NCI-H345 (cell line): ENCODE measurements around the gene NR3C1.
"Not testable (repeated sequence)": the region's sequence is repeated elsewhere in the genome, so short reads cannot be mapped to it uniquely, and the experiment has no call there.

ENCODE experiments used
- DNase-seq: peaks from one replicate; lab custom pipeline; 2025; lab: John Stamatoyannopoulos, UW

The NR3C1 gene

DNA sequence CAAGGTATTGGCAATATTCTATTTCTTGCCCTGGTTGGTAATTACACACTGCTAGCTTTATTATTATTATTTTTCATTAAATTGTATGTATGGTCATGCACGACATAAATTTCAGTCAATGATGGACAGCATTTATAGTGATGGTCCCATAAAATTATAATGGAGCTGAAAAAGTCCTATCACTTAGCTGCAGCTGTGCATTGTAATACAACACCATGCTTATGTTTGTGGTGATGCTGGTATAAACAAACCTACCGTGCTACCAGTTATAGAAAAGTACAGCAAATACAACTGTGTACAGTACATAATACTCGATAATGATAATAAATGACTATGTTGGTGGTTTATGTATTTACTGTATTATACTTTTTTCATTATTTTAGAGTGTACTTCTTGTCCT lies 65.5 kb downstream of the NR3C1 start:
- DNase-seq = no peak

DNA sequence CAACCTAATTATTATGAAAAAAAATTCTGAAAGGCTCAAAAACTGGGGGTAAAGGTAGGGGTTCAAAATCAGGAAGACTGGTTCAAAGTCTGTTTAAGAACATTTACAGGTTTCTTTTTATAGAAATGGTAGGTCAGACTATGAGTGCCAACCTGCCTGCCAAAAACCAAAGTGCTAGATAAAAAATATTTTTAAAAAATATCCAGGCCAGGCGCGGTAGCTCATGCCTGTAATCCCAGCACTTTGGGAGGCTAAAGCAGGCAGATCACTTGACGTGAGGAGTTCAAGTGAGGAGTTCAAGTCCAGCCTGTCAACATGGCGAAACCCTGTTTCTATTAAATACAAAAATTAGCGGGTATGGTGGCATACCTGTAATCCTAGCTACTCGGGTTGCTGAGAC lies 67.0 kb downstream of the NR3C1 start:
- no peak for DNase-seq

DNA sequence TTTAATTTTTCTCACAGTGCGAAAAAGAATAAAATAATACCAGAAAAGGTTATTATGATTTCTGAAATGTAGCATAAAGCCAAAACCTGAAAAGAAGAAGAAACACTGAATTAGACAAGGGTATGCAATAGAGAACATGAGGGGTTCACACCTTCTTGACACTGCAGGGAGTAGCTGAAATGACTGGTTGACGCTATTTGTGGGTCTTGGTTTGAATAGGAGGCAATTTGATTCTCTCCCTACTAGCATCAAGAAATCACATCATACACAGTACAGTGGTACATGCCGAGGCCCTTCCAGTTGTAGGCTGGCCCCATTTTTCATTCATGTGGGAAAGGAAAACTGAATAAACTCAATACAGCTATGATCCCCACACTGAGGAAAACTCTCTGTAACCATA lies 68.6 kb downstream of the NR3C1 start:
- DNase-seq = no peak

DNA sequence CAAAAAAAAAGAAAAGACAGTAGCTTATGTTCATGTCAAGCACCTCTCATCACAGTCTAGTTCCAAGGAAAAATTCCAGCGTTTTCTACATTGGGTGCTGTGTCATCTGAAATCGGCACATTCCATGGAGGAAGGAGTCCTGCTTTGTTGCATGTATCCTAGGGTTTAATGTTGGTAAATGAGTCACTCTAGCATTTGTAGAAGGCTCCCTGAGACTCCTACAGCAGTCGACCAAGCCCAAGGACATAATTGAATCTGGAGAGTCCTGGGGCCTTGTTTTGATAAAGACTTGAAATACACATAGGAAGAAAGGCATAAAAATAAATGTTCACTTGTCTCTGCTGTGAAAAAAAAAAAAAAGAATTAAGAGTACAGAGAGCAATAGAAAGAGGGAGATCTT lies 69.1 kb downstream of the NR3C1 start:
- not testable (repeated sequence) for DNase-seq

DNA sequence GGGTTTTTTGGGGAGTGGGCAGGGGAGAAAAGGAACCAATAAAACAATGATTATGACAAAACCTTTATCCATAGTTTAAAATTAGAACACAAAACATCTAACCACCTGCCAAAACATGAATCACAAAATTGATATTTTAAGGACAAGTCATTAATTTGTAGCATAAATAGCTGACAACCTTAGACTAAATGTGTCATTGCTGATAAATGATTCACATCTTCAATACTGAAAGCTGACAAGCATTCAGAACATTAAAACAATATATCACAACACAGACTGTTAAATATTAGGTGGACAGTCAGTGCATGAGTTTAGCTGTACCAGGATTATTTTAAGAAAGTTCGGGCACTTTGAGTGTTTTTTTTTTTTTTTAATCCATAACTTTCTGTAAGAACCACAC lies 71.5 kb downstream of the NR3C1 start:
- DNase-seq = no peak

DNA sequence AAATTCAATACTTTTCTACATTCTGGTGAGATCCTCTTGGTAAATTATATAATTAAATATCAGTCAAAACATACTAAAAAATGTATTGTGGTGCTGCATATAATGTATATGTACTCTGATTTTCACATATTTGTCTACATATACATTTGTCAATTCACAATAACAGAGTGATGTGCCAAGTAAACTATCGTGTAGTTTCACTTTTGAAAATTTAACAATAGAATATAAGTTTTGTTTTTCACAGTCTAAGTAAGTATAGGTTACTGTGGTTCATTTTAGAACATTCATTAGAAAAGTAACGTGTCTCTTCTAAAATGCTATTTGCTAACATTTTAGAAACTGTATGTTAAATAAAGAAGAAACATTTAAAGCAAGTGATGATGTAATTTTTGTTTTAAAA lies 73.6 kb downstream of the NR3C1 start:
- no peak for DNase-seq

DNA sequence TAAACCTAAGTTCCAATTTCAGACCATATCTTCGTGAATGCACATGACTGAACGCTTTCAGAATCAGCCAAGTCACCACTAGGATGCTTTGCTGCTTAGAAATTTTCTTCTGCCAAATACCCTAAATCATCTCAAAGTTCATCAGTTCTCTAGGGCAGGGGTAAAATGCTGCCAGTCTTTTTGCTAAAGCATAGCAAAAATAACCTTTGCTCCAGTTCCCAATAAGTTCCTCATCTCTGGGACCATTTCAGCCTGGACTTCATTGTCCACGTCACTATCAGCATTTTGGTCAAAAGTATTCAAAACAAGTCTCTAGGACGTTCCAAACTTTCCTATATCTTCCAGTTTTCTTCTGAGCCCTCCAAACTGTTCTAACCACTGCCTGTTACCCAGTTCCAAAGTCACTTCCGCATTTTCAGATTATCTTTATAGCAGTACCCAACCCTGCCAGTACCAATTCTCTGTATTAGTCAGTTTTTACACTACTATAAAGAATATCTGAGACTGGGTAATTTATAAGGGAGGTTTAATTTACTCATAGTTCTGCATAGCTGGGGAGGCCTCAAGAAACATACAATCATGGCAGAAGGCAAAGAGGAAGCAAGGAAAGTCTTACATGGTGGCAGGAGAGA lies 74.8 kb downstream of the NR3C1 start:
- DNase-seq = no peak

DNA sequence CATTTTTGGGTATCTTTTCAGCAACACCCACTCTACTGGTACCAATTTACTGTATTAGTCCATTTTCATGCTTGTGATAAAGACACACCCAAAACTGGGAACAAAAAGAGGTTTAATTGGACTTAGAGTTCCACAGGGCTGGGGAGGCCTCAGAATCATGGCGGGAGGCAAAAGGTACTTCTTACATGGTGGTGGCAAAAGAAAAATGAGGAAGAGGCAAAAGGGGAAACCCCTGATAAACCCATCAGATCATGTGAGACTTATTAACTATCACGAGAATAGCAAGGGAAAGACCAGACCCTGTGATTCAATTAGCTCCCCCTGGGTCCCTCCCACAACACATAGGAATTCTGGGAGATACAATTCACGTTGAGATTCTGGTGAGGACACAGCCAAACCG lies 78.4 kb downstream of the NR3C1 start:
- not testable (repeated sequence) for DNase-seq

DNA sequence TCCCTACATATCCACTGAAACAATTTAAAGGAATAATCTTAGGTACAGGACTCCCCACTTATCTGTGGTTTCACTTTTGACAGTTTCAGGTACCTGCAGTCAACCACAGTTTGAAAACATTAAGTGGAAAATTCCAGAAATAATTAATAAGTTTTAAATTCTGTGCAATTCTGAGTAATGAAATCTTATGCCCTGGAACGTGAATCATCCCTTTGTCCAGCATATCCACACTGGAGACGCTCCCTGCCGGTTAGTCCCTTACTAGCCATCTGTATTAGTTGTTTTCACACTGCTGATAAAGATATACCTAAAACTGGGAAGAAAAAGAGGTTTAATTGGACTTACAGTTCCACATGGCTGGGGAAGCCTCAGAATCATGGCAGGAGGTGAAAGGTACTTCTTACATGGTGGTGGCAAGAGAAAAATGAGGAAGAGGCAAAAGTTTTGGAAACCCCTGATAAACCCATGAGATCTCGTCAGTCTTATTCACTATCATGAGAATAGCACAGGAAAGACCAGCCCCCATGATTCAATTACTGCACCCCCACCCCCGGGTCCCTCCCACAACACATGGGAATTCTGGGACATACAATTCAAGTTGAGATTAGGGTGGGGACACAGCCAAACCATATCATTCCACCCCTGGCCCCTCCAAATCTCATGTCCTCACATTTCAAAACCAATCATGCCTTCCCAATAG lies 80.4 kb downstream of the NR3C1 start:
- not testable (repeated sequence) for DNase-seq

DNA sequence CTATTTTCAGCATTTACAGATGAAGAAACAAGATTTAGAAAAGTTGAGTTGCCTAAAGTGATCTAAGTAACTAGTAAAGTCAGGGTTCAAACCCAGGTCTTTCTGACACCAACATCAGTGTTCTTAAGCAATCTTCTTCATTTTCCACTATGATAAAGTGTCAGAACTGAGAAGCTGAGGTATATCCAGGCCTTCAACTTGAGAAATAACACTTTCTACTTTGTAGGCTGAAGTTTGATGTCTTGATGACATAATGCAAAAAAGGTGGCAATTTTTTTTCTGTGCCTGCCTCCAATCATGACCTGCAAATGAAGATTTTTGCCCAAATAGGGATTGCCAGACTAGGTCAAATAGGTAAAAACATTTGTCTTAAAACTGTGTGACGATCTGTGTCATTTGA lies 81.3 kb downstream of the NR3C1 start:
- DNase-seq = no peak

DNA sequence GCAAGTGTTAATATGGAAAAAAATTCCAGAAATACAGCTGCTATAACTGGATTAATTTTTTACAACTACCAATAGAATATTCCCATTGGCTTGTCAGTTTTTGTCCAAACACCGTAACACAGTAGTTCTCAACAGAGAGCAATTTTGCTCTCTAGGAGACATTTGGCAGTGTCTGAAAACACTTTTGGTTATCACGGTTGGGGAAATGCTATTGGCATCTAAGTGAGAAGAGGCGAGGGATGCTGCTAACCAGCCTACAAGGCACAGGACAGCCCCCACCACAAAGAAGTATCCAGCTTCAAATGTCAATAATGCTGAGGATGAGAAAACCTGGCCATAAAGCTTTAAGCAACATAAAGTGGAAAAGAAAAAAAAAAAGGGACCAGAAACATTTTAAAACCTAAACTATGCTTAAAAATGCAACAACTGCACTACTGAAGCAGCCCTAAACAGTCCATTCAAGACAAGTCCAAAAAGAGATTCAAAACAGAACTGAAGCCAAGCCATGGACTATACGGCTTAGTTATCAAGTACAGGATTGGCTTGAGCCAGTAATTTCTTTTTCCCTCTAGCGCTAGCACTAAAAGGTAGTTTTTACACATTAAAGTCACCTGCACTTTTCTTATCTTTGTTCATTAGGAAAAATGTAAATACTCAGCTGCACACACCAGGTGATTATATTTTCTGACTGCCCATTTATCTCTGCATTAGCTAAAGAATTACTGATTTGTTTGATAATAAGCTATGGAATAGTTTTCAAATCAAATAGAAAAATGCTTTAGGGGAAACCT lies 83.9 kb downstream of the NR3C1 start:
- no peak for DNase-seq

DNA sequence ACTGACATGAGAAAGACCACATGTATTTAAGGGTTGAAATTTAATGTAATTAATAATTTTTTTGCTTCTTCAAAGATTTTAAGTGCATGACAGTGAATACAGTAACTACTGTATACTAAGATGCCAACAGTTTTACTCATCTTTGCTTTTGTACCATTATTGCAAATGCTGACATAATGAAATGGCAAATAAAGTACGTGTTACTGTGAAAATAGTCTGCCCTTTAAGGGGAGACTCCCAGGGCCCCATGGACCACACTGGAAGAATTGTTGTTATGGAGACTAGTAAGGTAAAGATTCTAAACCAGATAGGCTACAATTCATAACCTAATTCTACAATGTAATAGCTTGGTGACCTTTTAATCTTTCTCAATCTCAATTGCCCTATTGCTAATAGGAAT lies 84.7 kb downstream of the NR3C1 start:
- no peak for DNase-seq

DNA sequence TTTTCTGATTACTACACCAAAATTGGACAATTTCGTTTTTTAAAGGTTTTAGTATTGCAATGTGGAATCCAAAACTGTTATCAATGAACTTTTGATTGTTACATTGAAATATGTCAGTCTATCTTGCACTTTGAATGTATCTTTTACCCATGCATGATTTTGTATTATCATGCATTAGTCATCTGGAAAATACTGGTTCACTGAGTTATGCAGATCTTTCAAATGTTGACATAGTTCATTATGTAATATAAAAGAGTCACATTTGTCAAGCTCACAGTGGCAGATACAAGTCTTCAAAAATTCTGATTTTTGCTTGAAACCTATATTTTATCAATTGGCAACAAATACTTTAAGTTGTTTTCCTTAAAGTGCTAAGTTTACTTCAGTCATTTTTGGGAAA lies 85.2 kb downstream of the NR3C1 start:
- no peak for DNase-seq

DNA sequence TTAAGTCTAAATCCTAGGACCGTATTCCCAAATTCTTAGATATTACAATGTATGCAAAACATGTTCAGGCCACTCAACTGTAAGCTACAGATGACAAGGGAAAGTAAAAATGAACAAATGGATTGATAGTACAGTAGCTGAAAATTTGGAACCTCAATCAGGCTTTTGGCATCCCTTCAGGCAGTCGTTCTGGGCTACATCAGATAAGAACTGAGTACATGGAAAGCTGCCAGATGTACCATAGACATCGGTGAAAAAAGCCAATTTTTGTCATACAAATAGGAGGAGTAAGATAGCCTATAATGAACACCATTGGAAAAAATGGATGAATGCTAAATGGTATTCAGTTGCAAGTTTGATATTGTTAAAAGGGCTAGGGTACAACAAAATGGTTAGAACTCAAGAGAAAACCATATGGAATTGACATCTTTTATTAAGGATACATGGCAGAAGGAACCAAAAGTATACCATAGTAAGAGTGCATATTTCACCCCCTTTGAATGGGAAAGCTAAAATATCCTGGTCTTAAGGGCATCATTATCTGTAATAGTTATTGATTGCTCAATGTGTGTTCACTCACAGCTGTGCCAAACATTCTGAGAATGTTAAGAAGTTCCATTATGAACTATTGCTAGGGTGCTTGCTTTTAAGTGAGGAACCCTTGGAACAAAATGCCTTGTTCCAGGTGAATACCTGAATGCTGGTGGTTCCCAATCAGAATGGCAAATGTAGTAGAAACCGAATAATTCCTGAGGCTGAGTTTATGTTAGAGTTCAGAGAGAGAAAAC lies 86.4 kb downstream of the NR3C1 start:
- no peak for DNase-seq

DNA sequence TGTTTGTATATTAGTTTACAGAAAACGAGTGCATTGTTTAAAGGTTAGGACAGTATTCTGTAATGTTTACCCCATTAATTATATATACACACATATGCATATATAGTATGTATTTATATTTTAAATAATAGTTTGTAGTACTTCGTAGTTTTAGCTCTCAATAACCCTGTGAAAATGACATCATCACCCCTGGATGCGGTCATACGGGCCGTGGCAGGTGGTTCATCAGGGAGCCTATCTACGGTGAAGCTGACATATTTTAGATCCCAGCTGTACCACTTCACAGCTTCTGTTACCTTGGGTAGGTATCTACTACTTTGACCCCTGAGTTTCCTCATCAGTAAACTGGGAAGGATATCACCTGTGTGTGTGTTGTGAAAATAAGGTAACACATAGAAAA lies 87.1 kb downstream of the NR3C1 start:
- no peak for DNase-seq

DNA sequence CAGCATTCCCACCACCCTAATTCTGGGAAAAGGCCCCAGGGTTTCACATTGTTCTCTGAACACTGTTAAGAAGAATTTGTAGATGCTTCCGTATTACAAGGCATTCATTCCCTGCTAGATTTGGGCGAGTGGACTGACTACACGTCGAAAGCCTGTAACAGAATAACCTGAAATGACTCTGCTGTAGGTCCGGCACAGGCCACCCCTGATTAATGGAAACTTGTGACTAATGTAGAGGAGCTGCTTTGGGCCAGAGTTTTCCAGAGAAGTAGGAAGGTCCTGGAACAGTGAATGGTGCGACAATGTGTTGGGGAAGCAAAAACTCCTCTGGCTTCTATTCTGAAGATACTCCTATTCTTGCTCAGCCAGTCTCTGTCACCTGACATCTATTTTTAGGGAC lies 87.6 kb downstream of the NR3C1 start:
- DNase-seq = no peak

DNA sequence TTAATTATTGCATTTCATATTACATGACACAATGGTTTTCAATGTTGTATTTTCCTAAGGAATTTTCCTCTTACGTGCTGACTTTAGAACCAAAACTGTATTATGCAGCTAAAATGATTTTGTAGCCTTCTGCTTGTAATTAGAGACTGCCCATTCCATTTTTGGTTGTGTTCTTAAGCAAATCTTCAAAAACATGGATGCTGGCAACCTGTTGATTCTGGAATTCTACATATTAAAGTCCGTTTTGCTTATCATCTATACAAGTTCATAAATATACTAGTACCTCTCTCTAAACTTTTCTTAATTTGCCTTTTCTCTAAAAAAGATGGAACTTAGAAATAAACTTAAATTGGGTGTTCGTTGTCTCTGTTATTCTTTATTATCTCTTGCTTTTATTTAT lies 88.3 kb downstream of the NR3C1 start:
- no peak for DNase-seq

DNA sequence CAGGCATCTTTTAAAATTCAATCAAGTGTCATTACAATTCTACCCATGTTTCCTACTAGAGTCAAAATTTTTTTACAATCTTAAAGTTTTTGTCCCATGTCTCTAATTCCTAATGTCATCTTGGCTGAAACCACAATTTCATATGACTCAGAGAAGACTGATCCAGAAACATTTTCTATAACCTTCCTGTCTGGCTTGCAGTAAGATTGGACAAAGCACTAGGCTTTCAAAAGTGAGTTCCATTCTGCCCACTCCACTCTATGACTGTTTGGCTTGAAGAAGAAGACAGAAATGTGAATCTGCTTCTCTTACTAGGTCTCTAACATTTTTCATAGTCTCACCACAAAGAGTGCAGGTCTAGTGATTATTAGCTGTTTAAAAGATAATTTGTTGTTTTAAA lies 88.8 kb downstream of the NR3C1 start:
- DNase-seq = no peak

DNA sequence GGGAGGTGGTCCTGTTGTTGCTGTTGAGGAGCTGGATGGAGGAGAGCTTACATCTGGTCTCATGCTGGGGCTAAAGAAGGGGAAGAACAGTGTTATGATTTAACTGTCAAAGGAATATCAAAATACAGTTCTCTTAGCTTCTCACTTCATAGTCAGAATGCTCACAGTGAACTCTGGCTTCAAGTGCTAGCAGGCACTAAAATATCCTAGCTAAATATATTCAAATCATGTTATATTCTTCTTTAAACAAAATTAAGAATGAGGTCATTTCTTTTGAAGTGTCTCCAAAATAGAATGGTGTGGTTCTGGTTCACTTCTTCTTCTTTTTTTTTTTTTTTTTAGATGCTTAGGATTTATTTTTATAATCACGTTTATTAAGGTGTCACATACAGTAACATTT lies 89.4 kb downstream of the NR3C1 start:
- DNase-seq = no peak

DNA sequence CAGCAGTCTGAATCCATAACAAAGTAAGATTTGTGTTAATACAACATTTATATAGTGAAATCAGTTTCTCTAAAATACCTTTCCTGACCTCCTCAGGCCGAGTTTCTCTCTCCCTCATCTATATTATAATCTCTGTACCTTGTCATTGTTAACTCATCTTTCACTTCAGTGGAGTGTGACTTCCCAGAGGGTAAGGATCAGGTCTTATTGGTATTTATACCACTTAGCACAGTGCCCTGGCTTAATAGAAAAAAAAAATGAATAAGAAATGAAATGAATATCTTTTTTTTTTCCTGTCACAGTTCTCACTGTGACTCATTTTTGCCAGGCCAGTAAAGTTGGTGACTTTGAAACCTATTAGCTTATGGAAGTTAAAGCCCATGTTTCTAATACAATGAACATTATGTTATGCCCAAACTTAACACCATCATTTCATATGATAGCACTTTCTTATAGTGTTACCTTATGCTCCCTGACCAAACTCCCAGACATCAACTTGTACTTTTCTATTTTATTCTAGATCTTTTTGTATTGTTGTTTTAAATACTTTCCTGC lies 90.1 kb downstream of the NR3C1 start:
- no peak for DNase-seq

DNA sequence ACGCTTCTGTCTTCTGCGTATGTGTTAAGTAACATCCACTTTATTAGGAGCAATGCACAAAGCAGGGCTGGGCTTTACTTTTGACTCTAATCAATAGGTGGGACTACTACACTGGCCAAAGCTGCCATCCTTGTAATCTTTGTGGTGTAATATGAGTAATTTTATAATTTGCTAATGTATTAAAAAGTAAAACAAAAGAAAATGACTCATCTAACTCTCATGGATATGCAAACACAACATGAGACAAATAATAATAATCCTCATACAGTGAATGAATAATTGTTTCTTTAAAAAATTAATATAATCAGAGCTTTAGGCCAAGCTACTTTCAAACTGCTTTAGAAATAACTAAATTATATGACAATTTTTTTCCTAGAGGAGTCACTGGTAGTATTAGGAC lies 90.7 kb downstream of the NR3C1 start:
- no peak for DNase-seq

DNA sequence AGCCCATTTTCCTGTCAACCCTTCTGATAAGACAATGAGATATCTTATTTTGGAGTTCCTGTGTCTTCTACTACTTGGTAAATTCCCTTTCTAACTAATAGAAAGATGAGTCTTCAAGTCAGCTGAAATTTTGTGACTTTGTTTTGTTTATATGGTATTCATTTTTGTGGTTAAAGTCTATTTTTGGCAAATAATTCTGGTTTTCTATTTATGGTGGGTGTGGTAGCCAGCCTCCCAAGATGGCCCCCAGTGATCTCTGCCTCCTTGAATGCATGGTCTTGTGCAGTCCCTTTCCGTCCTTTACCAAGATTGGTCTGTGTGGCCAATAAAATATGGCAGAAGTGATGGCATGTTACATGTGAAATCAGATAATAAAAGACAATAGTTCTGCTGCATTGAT lies 91.5 kb downstream of the NR3C1 start:
- DNase-seq = no peak
